ENCODE results near the gene ZNF385C.

- no peak for TF ChIP-seq POLR2A (IDR thresholded peaks at IDR 0.05)
- TF ChIP-seq CTCF (IDR thresholded peaks at IDR 0.05), result no peak
These were observed 22.0 kb upstream of the ZNF385C start for GRCh38 chr17:42120161-42120769.
